Tibial nerve (tissue), 4 donors: ENCODE results near the gene CCDC18. TPM values are rescaled to one million over a fixed set of nuclear protein-coding genes. Genes with fewer than 3 reads are reported as not detected.

Source experiments
- DNase-seq, 2 donors: peaks; one replicate each; pipeline ENCODE4 v3.0.0-alpha.2; 2019; ENCODE audit warnings: low spot score in 2 of 2
- H3K27ac ChIP-seq, 4 donors: fragments of 200-600 bp; sonication (generic) in 3 of 4; one replicate each; pipeline ENCODE4 v1.5.1; 2017 to 2019; ENCODE audit warnings: mild to moderate bottlenecking in 1 of 4
- H3K27me3 ChIP-seq, 2 donors: fragments of 200-600 bp; sonication (generic) in 1 of 2; one replicate each; pipeline versions ENCODE4 v1.5.1 to v1.6.0; 2017 to 2019
- H3K36me3 ChIP-seq, 3 donors: fragments of 200-600 bp; sonication (generic); one replicate each; pipeline ENCODE4 v1.5.1; 2018 to 2019
- H3K4me1 ChIP-seq, 4 donors: fragments of 200-600 bp; sonication (generic) in 3 of 4; one replicate each; pipeline ENCODE4 v1.5.1; 2017 to 2019
- H3K4me3 ChIP-seq, 4 donors: fragments of 200-600 bp; sonication (generic) in 3 of 4; one replicate each; pipeline ENCODE4 v1.5.1; 2017 to 2019; ENCODE audit warnings: mild to moderate bottlenecking in 1 of 4, moderate library complexity in 1 of 4
- H3K9me3 ChIP-seq, 4 donors: fragments of 200-600 bp; sonication (generic) in 3 of 4; one replicate each; pipeline ENCODE4 v1.5.1; 2017 to 2019
- CTCF ChIP-seq, 5 experiments: fragments of 200-600 bp in 3 of 5; fragments of 450-650 bp in 2 of 5; sonication (generic) in 3 of 5; IDR thresholded peaks; one replicate each; pipeline ENCODE4 v1.5.1; 2016 to 2019; ENCODE audit warnings: antibody characterized with exemption in 5 of 5, mild to moderate bottlenecking in 3 of 5, moderate library complexity in 2 of 5
- EP300 ChIP-seq, 2 donors: sonication (generic); formaldehyde crosslinking; IDR thresholded peaks; one replicate each; pipeline ENCODE4 v1.6.1; 2017; ENCODE audit warnings: antibody characterized with exemption in 2 of 2, mild to moderate bottlenecking in 1 of 2
- POLR2A ChIP-seq, 2 donors: fragments of 450-650 bp; IDR thresholded peaks; one replicate each; pipeline ENCODE4 v1.6.1; 2017; ENCODE audit warnings: antibody characterized with exemption in 2 of 2, mild to moderate bottlenecking in 2 of 2, moderate library complexity in 2 of 2
- WGBS, 2 donors: methylation state at CpG; one replicate each; pipeline ENCODE4 v1.1.5; 2018; 5-methylcytosine and 5-hydroxymethylcytosine counted together
- total RNA-seq, 4 donors: library from RNA; depleted of rRNA; stranded (reverse); fragments of >200 nt; gene quantifications; one replicate each; pipeline ENCODE4 v1.1.0, GENCODE V29; 2016

CCDC18 gene
- total RNA-seq, 4 donors from 2014 or later = 2.2 to 16.0 (median 8.7) TPM

- Histone ChIP-seq H3K4me3 (no peak overlapping the region), H3K9me3 (peaks cover 0 to 4% (median 0%) of the 10 kb centered on the region in 4 donors), H3K27me3 (no peaks in the 10 kb centered on the region), H3K27ac (no peak overlapping the region), H3K36me3 (peaks cover 0 to 21% (median 0%) of the 10 kb centered on the region in 3 donors), H3K4me1 (no peaks in the 10 kb centered on the region)
- WGBS, 2 donors = 87 to 88% methylated on average over 3 of the region's 3 CpGs
- no peak for TF ChIP-seq CTCF (IDR thresholded peaks at IDR 0.05)
- no peak for TF ChIP-seq POLR2A (IDR thresholded peaks at IDR 0.05)
- no peak for TF ChIP-seq EP300 (IDR thresholded peaks at IDR 0.05)
- no peak for DNase-seq
These were observed 41.4 kb downstream of the CCDC18 start for GRCh38 chr1:93221913-93222312.

- H3K4me3 ChIP-seq = no peak overlapping the region
- H3K27me3 ChIP-seq = no peaks in the 10 kb centered on the region
- 86 to 88% methylated on average over 2 of the region's 2 CpGs for WGBS, 2 donors
- TF ChIP-seq POLR2A (IDR thresholded peaks at IDR 0.05) (no peak), CTCF (IDR thresholded peaks at IDR 0.05) (no peak), EP300 (IDR thresholded peaks at IDR 0.05) (no peak)
- no peaks in the 10 kb centered on the region for H3K4me1 ChIP-seq
- peaks cover 0 to 21% (median 0%) of the 10 kb centered on the region in 3 donors for H3K36me3 ChIP-seq
- no peak overlapping the region for H3K27ac ChIP-seq
- peaks cover 0 to 4% (median 0%) of the 10 kb centered on the region in 4 donors for H3K9me3 ChIP-seq
- no peak for DNase-seq
These were observed 42.6 kb downstream of the CCDC18 start for GRCh38 chr1:93223023-93223675.

GRCh38 chr1:93235261-93235660 lies 54.7 kb downstream of the CCDC18 start:
- DNase-seq = no peak
- Histone ChIP-seq H3K4me3 (no peak overlapping the region), H3K36me3 (peaks cover 0 to 10% (median 0%) of the 10 kb centered on the region in 3 donors), H3K27me3 (no peaks in the 10 kb centered on the region), H3K4me1 (no peaks in the 10 kb centered on the region), H3K27ac (no peak overlapping the region), H3K9me3 (no peaks in the 10 kb centered on the region)
- TF ChIP-seq CTCF (IDR thresholded peaks at IDR 0.05) (no peak), EP300 (IDR thresholded peaks at IDR 0.05) (no peak), POLR2A (IDR thresholded peaks at IDR 0.05) (no peak)

GRCh38 chr1:93237021-93237420 lies 56.5 kb downstream of the CCDC18 start:
- no peaks in the 10 kb centered on the region for H3K9me3 ChIP-seq
- H3K27ac ChIP-seq = no peak overlapping the region
- no peak overlapping the region for H3K4me3 ChIP-seq
- no peak for DNase-seq
- no peaks in the 10 kb centered on the region for H3K4me1 ChIP-seq
- TF ChIP-seq EP300 (IDR thresholded peaks at IDR 0.05) = no peak
- no peaks in the 10 kb centered on the region for H3K27me3 ChIP-seq
- peaks cover 0 to 15% (median 0%) of the 10 kb centered on the region in 3 donors for H3K36me3 ChIP-seq

- no peak overlapping the region for H3K27ac ChIP-seq
- TF ChIP-seq CTCF (IDR thresholded peaks at IDR 0.05) = no peak
- no peak for TF ChIP-seq POLR2A (IDR thresholded peaks at IDR 0.05)
- TF ChIP-seq EP300 (IDR thresholded peaks at IDR 0.05) = no peak
- no peak for DNase-seq
- no peaks in the 10 kb centered on the region for H3K27me3 ChIP-seq
- peaks cover 0 to 9% (median 0%) of the 10 kb centered on the region in 4 donors for H3K9me3 ChIP-seq
- no peak overlapping the region for H3K4me3 ChIP-seq
- no peaks in the 10 kb centered on the region for H3K4me1 ChIP-seq
- peaks cover 0 to 24% (median 0%) of the 10 kb centered on the region in 3 donors for H3K36me3 ChIP-seq
- WGBS, 2 donors = 95 to 98% methylated on average over 1 of the region's 1 CpG
These were observed 57.9 kb downstream of the CCDC18 start for GRCh38 chr1:93238425-93238824.
